GM19324 (cell line): ENCODE measurements around the gene CSF1R.
"Not testable (repeated sequence)": the region's sequence is repeated elsewhere in the genome, so short reads cannot be mapped to it uniquely, and the experiment has no call there.

ENCODE experiments used
- ATAC-seq: cut with Tn5 transposase; IDR thresholded peaks from one replicate; pipeline ENCODE4 v1.9.1; 2021; ENCODE audit warnings: mild to moderate bottlenecking, moderate library complexity; ENCODE audit not compliant: unreplicated experiment, low FRiP score

The CSF1R gene

GRCh38 chr5:150105928-150106615, 19.7 kb upstream of the CSF1R start:
- no peak for ATAC-seq

- no peak for ATAC-seq
These were observed 18.2 kb upstream of the CSF1R start for GRCh38 chr5:150104550-150104870.

- no peak for ATAC-seq
These were observed 17.6 kb upstream of the CSF1R start for GRCh38 chr5:150103678-150104549.

GRCh38 chr5:150101023-150101422, 14.7 kb upstream of the CSF1R start:
- no peak for ATAC-seq

GRCh38 chr5:150097152-150097551, 10.8 kb upstream of the CSF1R start:
- ATAC-seq, result no peak

GRCh38 chr5:150092159-150092787, 5.9 kb upstream of the CSF1R start:
- no peak for ATAC-seq

- ATAC-seq, result no peak
These were observed 1.0 kb downstream of the CSF1R start for GRCh38 chr5:150085191-150085912.

GRCh38 chr5:150084754-150085153, 1.6 kb downstream of the CSF1R start:
- not testable (repeated sequence) for ATAC-seq

GRCh38 chr5:150082889-150083288, 3.5 kb downstream of the CSF1R start:
- ATAC-seq, result no peak

- ATAC-seq, result no peak
These were observed 4.0 kb downstream of the CSF1R start for GRCh38 chr5:150082374-150082773.

GRCh38 chr5:150081541-150082283, 4.6 kb downstream of the CSF1R start:
- ATAC-seq, result no peak

GRCh38 chr5:150080696-150081435, 5.5 kb downstream of the CSF1R start:
- no peak for ATAC-seq

- no peak for ATAC-seq
These were observed 6.4 kb downstream of the CSF1R start for GRCh38 chr5:150079909-150080461.

- no peak for ATAC-seq
These were observed 7.3 kb downstream of the CSF1R start for GRCh38 chr5:150078802-150079689.

- ATAC-seq, result no peak
These were observed 8.2 kb downstream of the CSF1R start for GRCh38 chr5:150077996-150078801.

GRCh38 chr5:150077060-150077459, 9.3 kb downstream of the CSF1R start:
- ATAC-seq, result no peak

GRCh38 chr5:150075806-150076205, 10.5 kb downstream of the CSF1R start:
- no peak for ATAC-seq
